Loucy (cell line): ENCODE data around the gene SLC15A3.

ENCODE experiments used
- H2AFZ ChIP-seq: fragments of 200-600 bp; sonication (generic); 2 replicates; pipeline ENCODE4 v1.6.0; 2016; ENCODE audit warnings: antibody characterized with exemption, mild to moderate bottlenecking, low read length, moderate library complexity
- H3F3A ChIP-seq: fragments of 200-600 bp; 2 replicates; pipeline ENCODE4 v1.6.0; 2016; ENCODE audit warnings: antibody characterized with exemption, low read depth, mild to moderate bottlenecking
- H3K27me3 ChIP-seq: fragments of 200-600 bp; sonication (generic); 2 replicates; pipeline ENCODE4 v1.6.1; 2014; ENCODE audit warnings: low read length, mild to moderate bottlenecking; ENCODE audit not compliant: insufficient read depth, poor library complexity, severe bottlenecking
- H3K36me3 ChIP-seq: fragments of 200-600 bp; sonication (generic); 2 replicates; pipeline ENCODE4 v1.6.1; 2016; ENCODE audit warnings: low read length; ENCODE audit not compliant: insufficient read depth
- H3K4me1 ChIP-seq: fragments of 200-600 bp; sonication (generic); 2 replicates; pipeline ENCODE4 v1.5.1; 2014; ENCODE audit warnings: low read length, mild to moderate bottlenecking; ENCODE audit not compliant: insufficient read depth, poor library complexity, severe bottlenecking
- H3K4me2 ChIP-seq: fragments of 200-600 bp; sonication (generic); 2 replicates; pipeline ENCODE4 v1.6.0; 2014; ENCODE audit warnings: antibody characterized with exemption, low read length, low read depth, mild to moderate bottlenecking; ENCODE audit not compliant: poor library complexity, severe bottlenecking
- H3K4me3 ChIP-seq: fragments of 200-600 bp; sonication (generic); 2 replicates; pipeline ENCODE4 v1.5.1; 2014; ENCODE audit warnings: low read length, mild to moderate bottlenecking, mixed read lengths; ENCODE audit not compliant: poor library complexity, severe bottlenecking
- H3K79me2 ChIP-seq: fragments of 200-600 bp; sonication (generic); 2 replicates; pipeline ENCODE4 v1.6.1; 2014; ENCODE audit warnings: low read length; ENCODE audit not compliant: insufficient read depth
- H3K9ac ChIP-seq: fragments of 200-600 bp; sonication (generic); 2 replicates; pipeline ENCODE4 v1.6.0; 2014; ENCODE audit warnings: mild to moderate bottlenecking, low read depth, low read length, moderate library complexity; ENCODE audit not compliant: poor library complexity, severe bottlenecking
- H3K9me2 ChIP-seq: fragments of 200-600 bp; sonication (generic); replicated peaks from 2 replicates; pipeline ENCODE4 v1.6.1; 2016; ENCODE audit warnings: low read depth, low read length, mixed read lengths
- H3K9me3 ChIP-seq: fragments of 200-600 bp; sonication (generic); 2 replicates; pipeline ENCODE4 v1.6.1; 2014; ENCODE audit warnings: mild to moderate bottlenecking, antibody characterized with exemption, low read length, low read depth; ENCODE audit not compliant: insufficient read depth
- H4K20me1 ChIP-seq: fragments of 200-600 bp; sonication (generic); 2 replicates; pipeline ENCODE4 v1.6.0; 2014; ENCODE audit warnings: antibody characterized with exemption, low read length, mild to moderate bottlenecking; ENCODE audit not compliant: insufficient read depth, poor library complexity, severe bottlenecking
- EZH2phosphoT487 ChIP-seq: fragments of 200-600 bp; IDR thresholded peaks from 2 replicates; pipeline ENCODE4 v1.6.1; 2018; ENCODE audit warnings: antibody characterized with exemption, mild to moderate bottlenecking, moderate library complexity, borderline replicate concordance
- TF ChIP-seq, protein P1 (sequence below): fragments of 200-600 bp; sonication (generic); conservative IDR thresholded peaks from 2 replicates; pipeline ENCODE4 v1.5.1; 2014; ENCODE audit warnings: mild to moderate bottlenecking, antibody characterized with exemption, low read length

SLC15A3 gene

GRCh38 chr11:60966890-60967289, 14.9 kb upstream of the SLC15A3 start:
- Histone ChIP-seq H3F3A (no peaks in the 10 kb centered on the region), H3K9me3 (no peaks in the 10 kb centered on the region), H3K36me3 (no peaks in the 10 kb centered on the region), H2AFZ (no peak overlapping the region), H3K4me3 (no peak overlapping the region), H3K9me2 (no peaks in the 10 kb centered on the region), H4K20me1 (no peaks in the 10 kb centered on the region), H3K9ac (no peak overlapping the region), H3K27me3 (peaks cover 10% of the 10 kb centered on the region), H3K79me2 (peaks cover 2% of the 10 kb centered on the region; the same call in 1 of the 2 replicates), H3K4me2 (no peak overlapping the region), H3K4me1 (peaks cover 14% of the 10 kb centered on the region)
- no peak for TF ChIP-seq EZH2phosphoT487
- TF ChIP-seq, protein P1, sequence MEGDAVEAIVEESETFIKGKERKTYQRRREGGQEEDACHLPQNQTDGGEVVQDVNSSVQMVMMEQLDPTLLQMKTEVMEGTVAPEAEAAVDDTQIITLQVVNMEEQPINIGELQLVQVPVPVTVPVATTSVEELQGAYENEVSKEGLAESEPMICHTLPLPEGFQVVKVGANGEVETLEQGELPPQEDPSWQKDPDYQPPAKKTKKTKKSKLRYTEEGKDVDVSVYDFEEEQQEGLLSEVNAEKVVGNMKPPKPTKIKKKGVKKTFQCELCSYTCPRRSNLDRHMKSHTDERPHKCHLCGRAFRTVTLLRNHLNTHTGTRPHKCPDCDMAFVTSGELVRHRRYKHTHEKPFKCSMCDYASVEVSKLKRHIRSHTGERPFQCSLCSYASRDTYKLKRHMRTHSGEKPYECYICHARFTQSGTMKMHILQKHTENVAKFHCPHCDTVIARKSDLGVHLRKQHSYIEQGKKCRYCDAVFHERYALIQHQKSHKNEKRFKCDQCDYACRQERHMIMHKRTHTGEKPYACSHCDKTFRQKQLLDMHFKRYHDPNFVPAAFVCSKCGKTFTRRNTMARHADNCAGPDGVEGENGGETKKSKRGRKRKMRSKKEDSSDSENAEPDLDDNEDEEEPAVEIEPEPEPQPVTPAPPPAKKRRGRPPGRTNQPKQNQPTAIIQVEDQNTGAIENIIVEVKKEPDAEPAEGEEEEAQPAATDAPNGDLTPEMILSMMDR = no peak

DNA sequence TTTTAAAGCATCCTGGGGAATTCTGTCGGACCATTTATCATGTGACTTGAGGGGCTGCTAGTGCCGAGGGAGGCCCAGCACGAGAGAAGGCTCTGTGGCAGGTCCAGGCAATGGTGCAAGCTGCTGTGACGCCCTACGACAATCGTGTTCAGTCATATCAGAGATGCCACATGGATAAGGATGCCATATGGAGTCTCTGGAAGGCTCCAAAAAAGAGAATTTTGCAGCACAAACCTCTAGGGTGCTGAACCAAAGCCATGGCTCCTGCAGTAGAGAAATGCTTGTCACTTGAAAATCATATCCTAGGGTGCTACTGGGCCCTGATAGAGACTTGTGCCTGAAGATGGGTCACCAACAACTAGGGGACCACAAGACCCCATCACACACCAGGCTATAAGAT, 12.8 kb upstream of the SLC15A3 start:
- Histone ChIP-seq H3K4me1 (no peaks in the 10 kb centered on the region), H3K27me3 (peaks cover 10% of the 10 kb centered on the region), H3K9me3 (no peaks in the 10 kb centered on the region), H4K20me1 (no peaks in the 10 kb centered on the region), H2AFZ (no peak overlapping the region), H3F3A (no peaks in the 10 kb centered on the region), H3K4me2 (no peak overlapping the region), H3K9me2 (no peaks in the 10 kb centered on the region), H3K4me3 (no peak overlapping the region), H3K9ac (no peak overlapping the region), H3K79me2 (no peaks in the 10 kb centered on the region), H3K36me3 (no peaks in the 10 kb centered on the region)
- TF ChIP-seq, protein P1 = no peak
- no peak for TF ChIP-seq EZH2phosphoT487

DNA sequence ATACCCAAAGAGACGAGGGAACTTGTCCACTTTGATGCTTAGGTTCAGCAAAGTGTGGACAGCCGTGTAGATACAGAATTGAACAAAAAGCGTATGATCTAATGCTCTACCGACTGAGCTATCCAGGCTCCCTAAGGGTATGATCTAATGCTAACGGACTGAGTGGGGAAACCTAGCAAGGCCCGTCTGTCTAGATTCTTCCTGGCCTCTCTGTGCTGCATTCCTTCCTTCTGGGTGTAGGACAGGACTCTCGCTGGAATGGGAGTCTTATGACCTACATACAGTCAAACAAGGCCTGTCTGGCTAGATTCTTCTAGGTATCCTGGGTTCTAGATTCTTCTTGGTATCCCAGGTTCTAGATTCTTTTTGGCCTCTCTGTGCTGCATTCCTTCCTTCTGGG, 8.4 kb upstream of the SLC15A3 start:
- Histone ChIP-seq H3K4me3 (no peak overlapping the region), H3K27me3 (peaks cover 10% of the 10 kb centered on the region), H3K4me1 (no peaks in the 10 kb centered on the region), H2AFZ (no peak overlapping the region), H3K9me2 (no peaks in the 10 kb centered on the region), H4K20me1 (no peaks in the 10 kb centered on the region), H3K9me3 (no peaks in the 10 kb centered on the region), H3F3A (no peaks in the 10 kb centered on the region), H3K9ac (no peak overlapping the region), H3K36me3 (no peaks in the 10 kb centered on the region), H3K79me2 (no peaks in the 10 kb centered on the region), H3K4me2 (no peak overlapping the region)
- no peak for TF ChIP-seq EZH2phosphoT487

GRCh38 chr11:60959431-60959830, 7.5 kb upstream of the SLC15A3 start:
- TF ChIP-seq, protein P1 = no peak
- TF ChIP-seq EZH2phosphoT487 = no peak
- Histone ChIP-seq H2AFZ (no peak overlapping the region), H4K20me1 (no peaks in the 10 kb centered on the region), H3K4me1 (no peaks in the 10 kb centered on the region), H3K79me2 (no peaks in the 10 kb centered on the region), H3F3A (no peaks in the 10 kb centered on the region), H3K4me2 (no peak overlapping the region), H3K9ac (no peak overlapping the region), H3K27me3 (peaks cover 10% of the 10 kb centered on the region), H3K9me3 (no peaks in the 10 kb centered on the region), H3K36me3 (no peaks in the 10 kb centered on the region), H3K4me3 (no peak overlapping the region), H3K9me2 (no peaks in the 10 kb centered on the region)
